OCI-LY7 (cell line): ENCODE measurements around the gene C15orf62. TPM values are rescaled to one million over a fixed set of nuclear protein-coding genes. Genes with fewer than 3 reads are reported as not detected.

Source experiments
- BruUV-seq: library from RNA; stranded (reverse); fragments of 400-500 nt; replicated peaks from 2 replicates; lab custom pipeline; 2021; lab: Mats Ljungman, UMichigan
- CTCF ChIA-PET: fragments of 300-600 bp; sonication (Branson Sonifier 250); formaldehyde crosslinking; loops from one replicate; lab custom pipeline; 2022; ENCODE audit warnings: antibody characterized with exemption; ENCODE audit not compliant: unreplicated experiment; lab: Charles Lee
- POLR2A ChIA-PET: fragments of 300-600 bp; sonication (Branson Sonifier 250); formaldehyde crosslinking; loops from one replicate; lab custom pipeline; 2022; ENCODE audit warnings: antibody characterized with exemption; lab: Charles Lee
- DNase-seq: peaks from one replicate; pipeline ENCODE4 v3.0.0-alpha.2; 2015; ENCODE audit warnings: low spot score
- H2AFZ ChIP-seq: fragments of 200-600 bp; sonication (generic), shearing (Covaris generic); 2 replicates; pipeline ENCODE4 v1.6.1; 2014; ENCODE audit warnings: mild to moderate bottlenecking, antibody characterized with exemption, low read length, moderate library complexity
- H3K27ac ChIP-seq: fragments of 200-600 bp; sonication (generic); 2 replicates; pipeline ENCODE4 v1.5.1; 2014; ENCODE audit warnings: mixed run types, low read depth, mild to moderate bottlenecking, moderate library complexity, low read length, inconsistent platforms; ENCODE audit not compliant: poor library complexity, severe bottlenecking
- H3K36me3 ChIP-seq: fragments of 200-600 bp; sonication (generic); 2 replicates; pipeline ENCODE4 v1.6.1; 2014; ENCODE audit warnings: mild to moderate bottlenecking, antibody characterized with exemption, low read length, moderate library complexity, mixed read lengths; ENCODE audit not compliant: insufficient read depth
- H3K4me1 ChIP-seq: fragments of 200-600 bp; sonication (generic); 2 replicates; pipeline ENCODE4 v1.5.1; 2014; ENCODE audit warnings: mild to moderate bottlenecking, low read length; ENCODE audit not compliant: insufficient read depth, poor library complexity, severe bottlenecking
- H3K4me2 ChIP-seq: fragments of 200-600 bp; sonication (generic); 2 replicates; pipeline ENCODE4 v1.6.1; 2014; ENCODE audit warnings: mild to moderate bottlenecking, low read length
- H3K4me3 ChIP-seq: fragments of 200-600 bp; sonication (generic); 2 replicates; pipeline ENCODE4 v1.5.1; 2014; ENCODE audit warnings: mild to moderate bottlenecking, low read depth, low read length; ENCODE audit not compliant: poor library complexity, severe bottlenecking
- H3K79me2 ChIP-seq: fragments of 200-600 bp; sonication (generic); 2 replicates; pipeline ENCODE4 v1.6.1; 2016; ENCODE audit warnings: low read depth, mild to moderate bottlenecking, low read length, moderate library complexity, mixed read lengths; ENCODE audit not compliant: insufficient read depth
- H3K9me2 ChIP-seq: fragments of 200-600 bp; sonication (generic); 2 replicates; pipeline ENCODE4 v1.6.1; 2016; ENCODE audit warnings: mild to moderate bottlenecking, low read length, mixed read lengths; ENCODE audit not compliant: insufficient read depth
- H3K9me3 ChIP-seq: fragments of 200-600 bp; sonication (generic); 2 replicates; pipeline ENCODE4 v1.6.1; 2014; ENCODE audit warnings: mild to moderate bottlenecking, mixed run types, low read length, mixed read lengths
- H4K20me1 ChIP-seq: fragments of 200-600 bp; sonication (generic); 2 replicates; pipeline ENCODE4 v1.6.1; 2014; ENCODE audit warnings: mild to moderate bottlenecking, antibody characterized with exemption, low read length, moderate library complexity, mixed read lengths; ENCODE audit not compliant: insufficient read depth
- EZH2phosphoT487 ChIP-seq: fragments of 200-600 bp; sonication (generic); IDR thresholded peaks from 2 replicates; pipeline ENCODE4 v1.6.1; 2018; ENCODE audit warnings: low read depth, borderline replicate concordance, mild to moderate bottlenecking, mixed run types, antibody characterized with exemption, low read length, moderate library complexity, mixed read lengths
- intact Hi-C: fragments of 100-400 bp; cut with micrococcal nuclease; formaldehyde crosslinking; loops from one replicate; pipeline ENCODE4 v1.10.0; 2022; ENCODE audit not compliant: unreplicated experiment
- total RNA-seq, 2 experiments: library from RNA; depleted of rRNA in 1 of 2; stranded (reverse); fragments of >200 nt in 1 of 2; shearing (Covaris generic) in 1 of 2; gene quantifications; 2 replicates each; pipeline ENCODE4 v1.2.3, GENCODE V29; 2014 to 2022
- TF ChIP-seq, protein P1 (sequence below): fragments of 200-600 bp; sonication (generic); conservative IDR thresholded peaks from 2 replicates; pipeline ENCODE4 v1.5.1; 2014; ENCODE audit warnings: mild to moderate bottlenecking, antibody characterized with exemption, low read length, moderate library complexity, mixed read lengths

Gene C15orf62
- total RNA-seq, 2 experiments from 2014 or later: 2.7 to 4.7 TPM

DNA sequence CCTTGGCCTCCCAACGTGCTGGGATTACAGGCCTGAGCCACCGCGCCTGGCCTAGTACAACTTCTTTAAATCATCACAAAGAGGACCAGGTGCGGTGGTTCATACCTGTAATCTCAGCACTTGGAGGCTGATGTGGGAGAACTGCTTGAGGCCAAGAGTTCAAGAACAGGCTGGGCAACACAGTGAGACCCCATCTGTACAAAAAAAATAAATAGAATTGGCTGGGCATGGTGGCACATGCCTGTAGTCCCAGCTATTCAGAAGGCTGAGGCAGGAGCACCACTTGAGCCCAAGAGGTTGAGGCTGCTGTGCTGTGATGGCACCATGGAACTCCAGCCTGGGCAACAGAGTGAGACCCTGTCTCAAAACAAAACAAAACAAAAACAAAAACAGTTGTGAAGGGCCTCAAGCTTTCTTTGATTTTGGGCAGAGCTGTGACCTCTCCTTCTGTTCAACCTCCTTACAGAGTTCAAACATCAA, 20.6 kb upstream of the C15orf62 start:
- Histone ChIP-seq H3K36me3 (peaks cover 77% of the 10 kb centered on the region), H2AFZ (no peak overlapping the region), H4K20me1 (no peaks in the 10 kb centered on the region), H3K4me1 (peaks cover 23% of the 10 kb centered on the region), H3K9me3 (no peaks in the 10 kb centered on the region), H3K4me2 (no peak overlapping the region), H3K4me3 (no peak overlapping the region), H3K27ac (no peak overlapping the region), H3K79me2 (peaks cover 25% of the 10 kb centered on the region), H3K9me2 (no peaks in the 10 kb centered on the region)
- ChIA-PET POLR2A (interaction anchor here (0.6 to 1.0 kb wide), 4 partner anchors 11 to 727 kb away, joined by 3 to 4 read pairs (median 4); no protein-coding TSS in a partner anchor), CTCF (interaction anchor here (0.6 kb wide), 1 partner anchor 20 kb away, joined by 3 read pairs; no protein-coding TSS in a partner anchor)
- no TSS peak for BruUV-seq
- DNase-seq: no peak
- TF ChIP-seq EZH2phosphoT487: no peak
- intact Hi-C loops: loop anchor here (5.0 kb wide), 1 partner anchor 143 kb away; the partner anchor contains the start of gene VPS18

- H3K36me3 ChIP-seq: peaks cover 63% of the 10 kb centered on the region
- no peak for TF ChIP-seq EZH2phosphoT487
- TF ChIP-seq, protein P1, sequence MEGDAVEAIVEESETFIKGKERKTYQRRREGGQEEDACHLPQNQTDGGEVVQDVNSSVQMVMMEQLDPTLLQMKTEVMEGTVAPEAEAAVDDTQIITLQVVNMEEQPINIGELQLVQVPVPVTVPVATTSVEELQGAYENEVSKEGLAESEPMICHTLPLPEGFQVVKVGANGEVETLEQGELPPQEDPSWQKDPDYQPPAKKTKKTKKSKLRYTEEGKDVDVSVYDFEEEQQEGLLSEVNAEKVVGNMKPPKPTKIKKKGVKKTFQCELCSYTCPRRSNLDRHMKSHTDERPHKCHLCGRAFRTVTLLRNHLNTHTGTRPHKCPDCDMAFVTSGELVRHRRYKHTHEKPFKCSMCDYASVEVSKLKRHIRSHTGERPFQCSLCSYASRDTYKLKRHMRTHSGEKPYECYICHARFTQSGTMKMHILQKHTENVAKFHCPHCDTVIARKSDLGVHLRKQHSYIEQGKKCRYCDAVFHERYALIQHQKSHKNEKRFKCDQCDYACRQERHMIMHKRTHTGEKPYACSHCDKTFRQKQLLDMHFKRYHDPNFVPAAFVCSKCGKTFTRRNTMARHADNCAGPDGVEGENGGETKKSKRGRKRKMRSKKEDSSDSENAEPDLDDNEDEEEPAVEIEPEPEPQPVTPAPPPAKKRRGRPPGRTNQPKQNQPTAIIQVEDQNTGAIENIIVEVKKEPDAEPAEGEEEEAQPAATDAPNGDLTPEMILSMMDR: no peak
- TSS peak; percentile 37 for BruUV-seq
Measured at GRCh38 chr15:40750885-40751284, 18.9 kb upstream of the C15orf62 start.

GRCh38 chr15:40751745-40752144, 18.0 kb upstream of the C15orf62 start:
- intact Hi-C loops: no loop called here

More at GRCh38 chr15:40750885-40751284, 18.9 kb upstream of the C15orf62 start:
- peaks cover 29% of the 10 kb centered on the region for H3K79me2 ChIP-seq
- no peak for DNase-seq
- H3K9me2 ChIP-seq: no peaks in the 10 kb centered on the region
- H4K20me1 ChIP-seq: no peaks in the 10 kb centered on the region
- CTCF ChIA-PET: no interaction called here
- no peak overlapping the region for H3K27ac ChIP-seq
- POLR2A ChIA-PET: interaction anchor here (0.6 to 1.3 kb wide), 3 partner anchors 9 to 372 kb away, joined by 3 to 4 read pairs (median 3); no protein-coding TSS in a partner anchor
- intact Hi-C loops: no loop called here
- H3K9me3 ChIP-seq: no peaks in the 10 kb centered on the region
- no peak overlapping the region for H3K4me2 ChIP-seq
- H3K4me1 ChIP-seq: peaks cover 29% of the 10 kb centered on the region
- H3K4me3 ChIP-seq: no peak overlapping the region
- H2AFZ ChIP-seq: no peak overlapping the region

More at GRCh38 chr15:40751745-40752144, 18.0 kb upstream of the C15orf62 start:
- H3K9me3 ChIP-seq: no peaks in the 10 kb centered on the region
- peaks cover 59% of the 10 kb centered on the region for H3K36me3 ChIP-seq
- no TSS peak for BruUV-seq
- no peak overlapping the region for H3K4me3 ChIP-seq
- ChIA-PET CTCF (no interaction called here), POLR2A (interaction anchor here (1.3 to 1.5 kb wide), 2 partner anchors 8 to 14 kb away, joined by 3 to 4 read pairs; no protein-coding TSS in a partner anchor)
- DNase-seq: no peak
- peaks cover 35% of the 10 kb centered on the region for H3K4me1 ChIP-seq
- peaks cover 29% of the 10 kb centered on the region for H3K79me2 ChIP-seq
- H3K9me2 ChIP-seq: no peaks in the 10 kb centered on the region
- TF ChIP-seq, protein P1: no peak
- TF ChIP-seq EZH2phosphoT487: no peak
- no peak overlapping the region for H3K4me2 ChIP-seq
- H2AFZ ChIP-seq: no peak overlapping the region
- H3K27ac ChIP-seq: no peak overlapping the region
- no peaks in the 10 kb centered on the region for H4K20me1 ChIP-seq
